ENCODE data around the gene FIGN. TPM values are rescaled to one million over a fixed set of nuclear protein-coding genes. Genes with fewer than 3 reads are reported as not detected.

Gene FIGN
- total RNA-seq, 2 donors from 2014 or later: 18.6 to 20.5 TPM

DNA sequence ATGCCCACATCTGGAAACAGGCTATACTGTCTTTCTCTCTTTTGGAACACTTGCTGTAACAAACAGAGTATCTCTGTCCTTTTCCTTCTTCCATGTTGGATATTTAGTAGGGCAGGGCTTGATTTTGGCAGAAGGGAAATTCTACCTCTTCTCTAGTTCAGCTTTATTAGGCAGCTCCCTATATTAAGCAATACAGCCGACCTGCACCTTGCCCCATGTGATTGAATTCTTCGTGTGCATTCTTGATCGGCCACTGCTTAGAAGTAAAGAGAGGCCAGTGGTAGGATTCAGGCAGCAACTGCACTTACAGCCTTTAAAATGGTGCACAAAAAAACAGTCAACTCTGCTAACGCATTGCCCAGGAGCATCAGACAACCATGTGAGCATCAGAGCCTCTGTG is 31.3 kb upstream of the FIGN start:
- Histone ChIP-seq H3K27ac (ENCODE audit: low read depth, low read length) (no peak overlapping the region), H3K27me3 (ENCODE audit: control insufficient read depth, insufficient read depth, low read length, poor library complexity, severe bottlenecking) (no peaks in the 10 kb centered on the region), H3K9me3 (ENCODE audit: control insufficient read depth, low read length) (no peaks in the 10 kb centered on the region), H3K4me3 (ENCODE audit: low read length) (no peak overlapping the region), H3K9ac (ENCODE audit: extremely low read depth, low read length, poor library complexity, severe bottlenecking) (no peak overlapping the region), H3K36me3 (ENCODE audit: control insufficient read depth, insufficient read depth, low read length) (no peaks in the 10 kb centered on the region), H3K4me1 (ENCODE audit: control insufficient read depth, insufficient read depth, low read length) (no peaks in the 10 kb centered on the region)
- Mint-ChIP-seq H3K4me1 (peaks cover 3% of the 10 kb centered on the region), H3K27ac (no peak overlapping the region), H3K4me3 (no peak overlapping the region), H3K9me3 (no peaks in the 10 kb centered on the region), H3K36me3 (ENCODE audit: low read depth) (no peaks in the 10 kb centered on the region), H3K27me3 (ENCODE audit: insufficient read depth) (no peaks in the 10 kb centered on the region)
- TF ChIP-seq, protein P1, sequence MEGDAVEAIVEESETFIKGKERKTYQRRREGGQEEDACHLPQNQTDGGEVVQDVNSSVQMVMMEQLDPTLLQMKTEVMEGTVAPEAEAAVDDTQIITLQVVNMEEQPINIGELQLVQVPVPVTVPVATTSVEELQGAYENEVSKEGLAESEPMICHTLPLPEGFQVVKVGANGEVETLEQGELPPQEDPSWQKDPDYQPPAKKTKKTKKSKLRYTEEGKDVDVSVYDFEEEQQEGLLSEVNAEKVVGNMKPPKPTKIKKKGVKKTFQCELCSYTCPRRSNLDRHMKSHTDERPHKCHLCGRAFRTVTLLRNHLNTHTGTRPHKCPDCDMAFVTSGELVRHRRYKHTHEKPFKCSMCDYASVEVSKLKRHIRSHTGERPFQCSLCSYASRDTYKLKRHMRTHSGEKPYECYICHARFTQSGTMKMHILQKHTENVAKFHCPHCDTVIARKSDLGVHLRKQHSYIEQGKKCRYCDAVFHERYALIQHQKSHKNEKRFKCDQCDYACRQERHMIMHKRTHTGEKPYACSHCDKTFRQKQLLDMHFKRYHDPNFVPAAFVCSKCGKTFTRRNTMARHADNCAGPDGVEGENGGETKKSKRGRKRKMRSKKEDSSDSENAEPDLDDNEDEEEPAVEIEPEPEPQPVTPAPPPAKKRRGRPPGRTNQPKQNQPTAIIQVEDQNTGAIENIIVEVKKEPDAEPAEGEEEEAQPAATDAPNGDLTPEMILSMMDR (conservative IDR thresholded peaks at IDR 0.05): no peak
- no peak for DNase-seq
- WGBS, 2 experiments (ENCODE audit: insufficient coverage in 1 of 2, insufficient read length in 1 of 2): 95 to 100% methylated on average over 1 to 4 of the region's 4 CpGs

DNA sequence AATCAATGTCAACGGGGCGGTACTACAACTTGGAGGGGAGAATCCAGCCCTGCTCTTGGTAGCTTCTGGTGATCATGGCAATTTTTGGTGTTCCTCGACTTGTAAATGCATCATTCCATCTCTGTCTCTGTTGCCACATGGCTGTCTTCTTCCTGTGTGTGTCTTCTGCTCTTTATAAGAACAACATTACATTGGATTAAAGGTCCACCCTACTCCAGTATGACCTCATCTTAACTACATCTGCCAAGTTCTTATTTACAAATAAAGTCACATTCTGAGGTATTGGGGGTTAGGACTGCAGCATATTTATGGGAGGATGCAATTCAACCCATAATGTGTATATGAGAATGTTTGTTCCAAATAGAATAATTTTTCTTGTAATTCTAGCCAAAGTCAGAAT is 28.8 kb upstream of the FIGN start:
- H3K9me3 Mint-ChIP-seq: no peaks in the 10 kb centered on the region
- no peaks in the 10 kb centered on the region for H3K36me3 Mint-ChIP-seq (ENCODE audit: low read depth)
- H3K4me1 Mint-ChIP-seq: peaks cover 3% of the 10 kb centered on the region
- no peak for DNase-seq
- H3K9me3 ChIP-seq (ENCODE audit: control insufficient read depth, low read length): no peaks in the 10 kb centered on the region
- no peak overlapping the region for H3K27ac ChIP-seq (ENCODE audit: low read depth, low read length)
- H3K4me1 ChIP-seq (ENCODE audit: control insufficient read depth, insufficient read depth, low read length): no peaks in the 10 kb centered on the region
- H3K27ac Mint-ChIP-seq: no peak overlapping the region
- no peak overlapping the region for H3K4me3 Mint-ChIP-seq
- H3K27me3 Mint-ChIP-seq (ENCODE audit: insufficient read depth): no peaks in the 10 kb centered on the region
- WGBS, 2 experiments (ENCODE audit: insufficient coverage in 1 of 2, insufficient read length in 1 of 2): 92 to 100% methylated on average over 3 of the region's 3 CpGs
- H3K27me3 ChIP-seq (ENCODE audit: control insufficient read depth, insufficient read depth, low read length, poor library complexity, severe bottlenecking): no peaks in the 10 kb centered on the region
- no peak overlapping the region for H3K4me3 ChIP-seq (ENCODE audit: low read length)
- H3K36me3 ChIP-seq (ENCODE audit: control insufficient read depth, insufficient read depth, low read length): no peaks in the 10 kb centered on the region
- no peak overlapping the region for H3K9ac ChIP-seq (ENCODE audit: extremely low read depth, low read length, poor library complexity, severe bottlenecking)
- TF ChIP-seq, protein P1 (conservative IDR thresholded peaks at IDR 0.05): no peak

DNA sequence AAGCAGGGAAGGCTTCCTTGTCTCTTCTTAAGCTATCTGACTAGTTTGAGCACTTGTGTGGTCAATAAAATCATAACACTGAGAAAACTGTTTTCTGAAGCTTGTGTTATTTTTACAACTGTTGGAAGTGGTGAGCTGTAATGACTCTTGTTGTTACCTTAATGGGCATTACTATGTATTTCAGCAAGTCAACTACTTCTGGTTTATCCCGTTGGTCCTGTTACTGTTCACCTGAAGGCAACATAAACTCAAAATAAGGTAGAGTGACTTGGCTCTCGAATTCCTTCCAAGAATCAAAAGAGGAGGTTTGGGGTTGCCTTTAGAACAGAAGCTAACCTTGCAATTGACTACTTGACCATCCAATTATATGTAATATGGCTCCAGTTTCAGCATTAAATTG is 23.2 kb upstream of the FIGN start:
- Histone ChIP-seq H3K27ac (ENCODE audit: low read depth, low read length) (no peak overlapping the region), H3K36me3 (ENCODE audit: control insufficient read depth, insufficient read depth, low read length) (no peaks in the 10 kb centered on the region), H3K4me3 (ENCODE audit: low read length) (no peak overlapping the region), H3K9ac (ENCODE audit: extremely low read depth, low read length, poor library complexity, severe bottlenecking) (no peak overlapping the region), H3K9me3 (ENCODE audit: control insufficient read depth, low read length) (no peaks in the 10 kb centered on the region), H3K4me1 (ENCODE audit: control insufficient read depth, insufficient read depth, low read length) (no peaks in the 10 kb centered on the region), H3K27me3 (ENCODE audit: control insufficient read depth, insufficient read depth, low read length, poor library complexity, severe bottlenecking) (no peaks in the 10 kb centered on the region)
- Mint-ChIP-seq H3K36me3 (ENCODE audit: low read depth) (no peaks in the 10 kb centered on the region), H3K4me1 (peaks cover 3% of the 10 kb centered on the region), H3K9me3 (no peaks in the 10 kb centered on the region), H3K27ac (no peak overlapping the region), H3K4me3 (no peak overlapping the region), H3K27me3 (ENCODE audit: insufficient read depth) (no peaks in the 10 kb centered on the region)
- no peak for DNase-seq
- 90 to 94% methylated on average over 2 of the region's 2 CpGs for WGBS, 2 experiments (ENCODE audit: insufficient coverage in 1 of 2, insufficient read length in 1 of 2)
- TF ChIP-seq, protein P1 (conservative IDR thresholded peaks at IDR 0.05): no peak

All from endodermal cell (in vitro differentiated cells).